Anterior cingulate cortex (tissue), 58 donors: Measurements from ENCODE around the gene RSRC1.
"Not testable (repeated sequence)": the region's sequence is repeated elsewhere in the genome, so short reads cannot be mapped to it uniquely, and the experiment has no call there.

ENCODE experiments used
- DNase-seq, 58 donors: peaks; one replicate each; lab custom pipeline; 2025; lab: John Stamatoyannopoulos, UW

The RSRC1 gene

DNA sequence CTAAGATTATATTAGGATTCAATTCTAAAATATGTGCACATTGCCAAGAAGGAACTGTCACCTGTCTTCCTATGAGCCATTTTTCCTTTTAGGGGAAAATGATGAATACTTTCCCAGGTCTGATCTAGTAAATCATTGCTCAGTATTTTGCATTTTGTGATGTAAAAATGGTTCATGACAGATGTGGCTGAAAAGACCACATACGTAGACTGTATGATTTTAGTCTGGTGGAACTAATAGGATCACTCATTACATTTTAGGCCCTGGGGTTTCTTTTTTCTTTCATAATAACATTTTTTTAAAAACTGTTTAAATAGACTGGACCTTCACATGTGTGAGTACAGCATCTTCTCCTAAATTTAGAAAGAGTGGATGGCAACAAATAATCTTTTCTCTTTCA lies 259.4 kb downstream of the RSRC1 start:
- DNase-seq = no peak

GRCh38 chr3:158379517-158379916 lies 269.6 kb downstream of the RSRC1 start:
- DNase-seq = no peak

DNA sequence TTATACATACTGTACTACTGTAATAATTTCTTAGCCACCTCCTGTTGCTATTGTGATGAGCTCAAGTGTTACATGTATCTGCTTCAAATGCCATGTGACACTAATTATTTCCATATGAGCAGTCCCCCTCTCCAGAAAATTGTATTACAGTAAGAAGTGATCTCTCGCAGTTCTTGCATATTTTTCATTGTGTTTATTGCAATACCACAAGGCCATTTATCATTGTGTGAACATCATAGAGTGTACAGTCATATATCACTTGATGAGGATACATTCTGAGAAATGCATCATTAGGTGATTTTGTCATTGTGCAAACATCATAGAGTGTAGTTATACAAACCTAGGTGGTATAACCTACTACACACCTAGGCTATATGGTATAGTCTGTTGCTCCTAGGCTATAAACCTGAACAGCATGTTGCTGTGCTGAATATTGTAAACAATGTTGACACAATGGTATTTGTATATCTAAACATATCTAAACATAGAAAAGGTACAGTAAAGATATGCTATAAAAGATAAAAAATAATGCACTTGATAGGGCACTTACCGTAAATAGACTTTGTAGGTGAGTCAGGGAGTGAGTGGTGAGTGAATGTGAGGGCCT lies 271.5 kb downstream of the RSRC1 start:
- DNase-seq = no peak

- no peak for DNase-seq
Observed at GRCh38 chr3:158382479-158382878, 272.6 kb downstream of the RSRC1 start.

DNA sequence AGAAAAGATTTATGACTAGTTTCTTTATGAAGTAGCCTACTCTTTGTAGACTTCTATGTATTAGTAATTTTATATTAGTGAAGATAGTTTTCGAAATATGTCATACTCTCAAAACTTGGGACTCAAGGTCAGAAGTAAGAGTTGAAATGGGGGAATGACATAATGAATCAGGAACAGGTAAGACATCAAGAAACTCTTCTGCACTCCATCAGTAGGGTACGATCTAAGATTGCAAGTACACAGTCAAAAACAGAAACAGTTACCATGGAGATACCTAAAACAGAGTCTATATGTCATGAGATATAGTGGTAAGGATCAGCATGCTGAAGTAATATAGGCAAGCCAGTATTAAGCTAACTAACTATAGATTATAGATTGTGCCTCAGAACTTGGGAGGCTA lies 274.1 kb downstream of the RSRC1 start:
- DNase-seq = no peak

- DNase-seq = no peak
Observed at GRCh38 chr3:158395421-158395820, 285.5 kb downstream of the RSRC1 start.

- no peak for DNase-seq
Observed at GRCh38 chr3:158402590-158402989, 292.7 kb downstream of the RSRC1 start.

GRCh38 chr3:158403013-158403412 lies 293.1 kb downstream of the RSRC1 start:
- no peak for DNase-seq

GRCh38 chr3:158404131-158404718 lies 294.3 kb downstream of the RSRC1 start:
- DNase-seq = no peak

- no peak for DNase-seq
Observed at GRCh38 chr3:158405507-158405906, 295.6 kb downstream of the RSRC1 start.

DNA sequence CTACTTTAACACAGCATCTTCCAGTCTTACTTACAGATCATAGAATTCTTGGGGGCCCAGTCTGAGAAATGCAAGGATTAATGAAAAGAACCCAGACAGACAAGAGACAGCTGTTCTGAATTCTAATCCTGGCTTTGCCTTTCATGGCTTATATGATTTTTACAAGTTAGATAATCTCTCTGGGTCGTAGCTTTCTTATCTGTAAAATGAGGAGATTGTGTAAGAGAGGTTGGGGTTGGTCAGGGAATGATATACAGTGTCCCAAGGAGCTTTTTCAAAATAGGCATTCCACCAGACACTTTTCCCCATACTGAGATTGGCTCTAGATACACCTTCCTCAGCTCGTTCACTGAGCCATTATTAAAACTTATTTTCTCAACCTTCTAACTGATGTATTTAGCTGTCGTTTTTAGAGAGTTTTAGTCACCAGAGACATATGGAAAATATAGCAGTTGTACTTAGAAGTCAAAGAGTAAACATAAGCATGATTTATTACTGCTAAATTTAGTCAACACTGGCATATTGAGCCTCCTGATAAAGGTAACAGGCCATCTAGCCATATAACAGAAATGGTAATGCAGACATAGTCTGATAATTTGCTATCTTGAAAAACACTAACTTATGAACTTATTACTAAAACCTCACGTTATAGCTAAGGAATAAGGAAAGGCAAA lies 298.1 kb downstream of the RSRC1 start:
- no peak for DNase-seq

GRCh38 chr3:158408518-158408897 lies 298.6 kb downstream of the RSRC1 start:
- DNase-seq = not testable (repeated sequence)

DNA sequence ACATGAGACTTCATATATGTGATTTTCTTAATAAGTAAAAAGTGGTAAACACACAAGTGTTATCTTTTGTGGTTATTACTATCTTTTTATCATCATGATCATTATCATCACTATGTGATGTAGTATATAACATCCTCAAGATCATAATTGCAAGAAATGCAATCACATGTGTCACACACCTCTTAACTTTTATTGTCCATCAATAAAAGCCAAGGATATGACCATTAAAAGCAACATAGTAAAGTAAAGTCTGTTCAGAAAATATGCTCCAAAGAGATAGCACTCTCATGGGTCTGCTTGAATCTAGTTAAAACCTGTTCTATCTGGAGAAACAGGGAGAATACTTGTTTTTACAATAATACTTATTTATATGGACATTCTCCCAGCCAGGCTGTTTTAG lies 308.1 kb downstream of the RSRC1 start:
- DNase-seq = no peak

DNA sequence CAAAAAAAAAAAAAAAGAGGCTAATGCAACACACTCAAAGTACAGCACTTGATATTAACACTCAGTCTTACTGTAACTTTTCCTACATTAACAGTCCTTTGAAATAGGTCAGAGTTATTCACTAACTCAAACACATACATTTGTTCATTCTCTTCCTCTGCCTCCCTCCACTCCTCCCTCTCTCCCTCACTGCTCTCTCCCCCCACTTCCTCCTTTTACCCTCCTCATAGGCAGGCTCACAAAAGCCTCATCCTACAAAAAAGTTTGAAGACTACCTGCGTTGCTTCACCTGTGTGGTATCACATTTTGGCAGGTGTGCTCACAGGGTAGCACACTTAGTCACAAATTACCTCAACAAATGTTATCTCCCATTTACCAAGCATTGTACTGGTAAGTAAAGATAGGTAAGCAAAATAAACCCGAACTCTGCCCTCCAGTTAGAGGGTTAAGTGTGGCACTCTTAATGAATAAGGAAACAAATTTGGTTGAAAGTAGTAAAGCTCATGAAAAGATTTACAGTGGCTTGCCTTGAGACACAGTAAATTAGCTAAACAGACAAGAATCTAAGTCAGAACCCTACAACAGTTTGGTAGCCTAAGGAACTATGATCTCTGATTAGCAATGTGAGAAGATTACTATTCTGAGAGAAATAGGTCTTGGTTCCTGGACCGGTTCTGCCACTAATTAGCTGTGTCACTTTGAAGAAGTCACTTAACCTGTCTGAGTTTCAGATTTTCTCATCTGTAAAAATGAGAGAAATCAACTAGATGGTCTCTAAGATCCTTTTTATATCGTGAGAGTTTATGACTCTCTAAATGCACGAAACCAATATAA lies 310.1 kb downstream of the RSRC1 start:
- DNase-seq = no peak

GRCh38 chr3:158420654-158421396 lies 310.9 kb downstream of the RSRC1 start:
- DNase-seq = no peak

- DNase-seq = no peak
Observed at GRCh38 chr3:158430448-158430847, 320.6 kb downstream of the RSRC1 start.

DNA sequence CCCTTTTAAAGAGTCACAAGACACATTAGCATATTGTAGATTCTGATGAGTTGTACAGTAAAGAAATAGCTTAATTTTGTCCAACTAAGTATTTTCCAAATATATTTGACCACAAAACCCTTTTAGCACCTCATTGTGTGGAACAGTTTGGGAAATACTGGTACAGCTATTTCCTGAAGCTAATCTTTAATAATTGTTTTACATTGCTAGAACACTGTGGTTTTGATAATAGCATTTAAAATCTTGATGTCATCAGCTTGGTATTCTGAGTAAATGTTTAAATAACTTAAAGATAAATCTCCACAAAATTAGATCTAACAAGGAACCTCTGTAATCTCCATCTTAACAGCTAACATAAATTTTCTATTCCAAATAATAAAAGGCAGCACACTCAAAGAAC lies 321.1 kb downstream of the RSRC1 start:
- no peak for DNase-seq

- DNase-seq = no peak
Observed at GRCh38 chr3:158431829-158432228, 321.9 kb downstream of the RSRC1 start.

GRCh38 chr3:158434412-158435038 lies 324.6 kb downstream of the RSRC1 start:
- DNase-seq = peak in 43 of 58 donors; percentile 1 to 66 (median 16)

DNA sequence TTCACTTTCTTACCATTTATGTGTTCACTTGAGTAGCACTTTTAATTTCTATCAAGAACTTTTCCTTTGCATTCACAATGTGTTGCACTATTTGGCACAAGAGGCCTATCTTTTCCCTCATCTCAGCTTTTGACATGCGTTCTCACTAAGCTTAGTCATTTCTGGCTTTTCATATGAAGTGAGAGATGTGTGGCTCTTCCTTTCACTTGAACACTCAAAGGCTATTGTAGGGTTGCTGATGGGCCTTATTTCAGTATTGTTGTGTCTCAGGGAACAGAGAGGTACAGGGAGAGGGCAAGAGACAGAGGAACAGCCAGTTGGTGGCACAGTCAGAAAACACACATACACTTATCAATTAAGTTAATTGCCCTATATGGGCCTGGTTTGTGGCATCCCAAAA lies 333.7 kb downstream of the RSRC1 start:
- no peak for DNase-seq
